Fibroblast of mammary gland (primary cell): ENCODE results near the gene PTPRF.

Source experiments
- DNase-seq: peaks from one replicate; pipeline ENCODE4 v3.0.0-alpha.2; 2010; ENCODE audit warnings: low read depth
- H3K4me3 ChIP-seq: 2 replicates; pipeline ENCODE4 v1.5.1; 2011; ENCODE audit warnings: low read depth, mild to moderate bottlenecking, low read length, moderate library complexity; ENCODE audit not compliant: control insufficient read depth
- CTCF ChIP-seq: conservative IDR thresholded peaks from 2 replicates; pipeline ENCODE4 v1.5.1; 2011; ENCODE audit warnings: low read depth, low read length, inconsistent platforms; ENCODE audit not compliant: control insufficient read depth, insufficient read depth

The PTPRF gene

DNA sequence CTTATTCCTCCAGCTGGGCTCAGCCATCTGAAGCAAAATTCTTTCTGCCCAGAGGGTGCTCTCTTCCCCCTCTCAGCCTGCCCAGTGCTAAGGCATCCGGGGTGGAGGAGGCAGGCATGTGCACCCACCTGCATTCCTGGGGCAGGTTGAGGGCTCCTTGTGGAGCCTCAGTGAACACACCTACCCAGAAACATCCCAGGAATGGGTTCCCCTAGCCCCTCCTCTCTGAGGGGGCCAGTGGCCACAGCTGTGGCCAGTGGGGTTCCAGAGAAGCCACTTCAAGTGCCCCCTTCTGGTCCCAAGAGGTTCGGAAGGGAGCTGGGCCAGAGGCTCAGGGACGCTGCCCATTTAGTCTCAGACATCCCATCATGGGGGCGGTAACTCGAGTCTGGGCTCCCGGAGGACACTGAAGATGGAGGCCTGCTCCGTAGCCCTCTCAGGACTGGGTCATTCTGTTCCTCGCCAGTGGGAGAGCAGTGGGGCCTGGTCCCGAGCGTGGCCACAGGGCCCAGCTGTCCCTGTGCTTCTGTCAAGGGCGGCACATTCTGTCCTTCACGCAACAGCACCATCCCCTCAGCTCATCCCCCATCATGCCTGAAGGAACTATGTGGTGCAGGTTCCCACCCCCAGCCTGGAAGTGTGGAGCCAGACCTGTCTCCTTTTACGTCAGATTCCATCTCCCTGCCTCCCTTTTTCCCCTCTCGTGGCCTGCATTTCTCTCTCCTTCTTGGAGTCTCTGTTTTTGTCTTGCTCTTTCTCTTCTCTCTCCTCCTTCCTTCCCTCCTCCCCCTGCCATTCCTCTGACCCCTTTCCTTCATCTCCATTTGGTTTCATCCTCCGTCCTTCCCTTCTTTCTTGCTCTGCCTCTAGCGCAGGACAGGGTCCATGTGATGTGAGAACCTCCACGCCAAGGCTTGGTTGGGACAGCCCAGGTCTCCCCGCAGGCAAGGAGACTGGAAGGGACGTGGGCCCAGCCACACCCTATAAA, 69.6 kb downstream of the PTPRF start:
- no peak for DNase-seq
- H3K4me3 ChIP-seq: no peak overlapping the region
- no peak for TF ChIP-seq CTCF

- no peak overlapping the region for H3K4me3 ChIP-seq
- DNase-seq: no peak
- TF ChIP-seq CTCF: no peak
Measured at GRCh38 chr1:43602990-43603389, 72.3 kb downstream of the PTPRF start.

DNA sequence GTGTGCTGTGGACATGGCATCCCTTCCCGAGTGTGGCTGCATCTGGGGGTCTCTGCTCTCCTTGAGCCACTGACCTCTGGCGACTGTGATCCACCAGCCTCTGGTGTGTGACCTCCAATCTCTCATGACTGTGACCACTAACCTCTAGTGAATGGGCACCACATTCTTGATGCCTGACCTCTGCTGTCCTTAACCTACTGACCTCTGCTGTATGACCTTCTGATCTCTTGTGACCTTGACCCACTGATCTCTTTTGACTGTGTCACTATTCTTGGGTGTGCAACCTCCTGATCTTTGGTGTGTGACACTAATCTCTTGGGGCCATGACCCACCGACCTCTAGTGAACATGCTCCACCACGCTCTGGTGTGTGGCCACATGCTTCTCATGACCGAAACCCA, 73.5 kb downstream of the PTPRF start:
- DNase-seq: no peak
- no peak overlapping the region for H3K4me3 ChIP-seq
- no peak for TF ChIP-seq CTCF

- no peak overlapping the region for H3K4me3 ChIP-seq
- no peak for TF ChIP-seq CTCF
- no peak for DNase-seq
Measured at GRCh38 chr1:43605157-43605556, 74.5 kb downstream of the PTPRF start.

GRCh38 chr1:43605766-43606165, 75.1 kb downstream of the PTPRF start:
- DNase-seq: no peak
- no peak overlapping the region for H3K4me3 ChIP-seq
- no peak for TF ChIP-seq CTCF

DNA sequence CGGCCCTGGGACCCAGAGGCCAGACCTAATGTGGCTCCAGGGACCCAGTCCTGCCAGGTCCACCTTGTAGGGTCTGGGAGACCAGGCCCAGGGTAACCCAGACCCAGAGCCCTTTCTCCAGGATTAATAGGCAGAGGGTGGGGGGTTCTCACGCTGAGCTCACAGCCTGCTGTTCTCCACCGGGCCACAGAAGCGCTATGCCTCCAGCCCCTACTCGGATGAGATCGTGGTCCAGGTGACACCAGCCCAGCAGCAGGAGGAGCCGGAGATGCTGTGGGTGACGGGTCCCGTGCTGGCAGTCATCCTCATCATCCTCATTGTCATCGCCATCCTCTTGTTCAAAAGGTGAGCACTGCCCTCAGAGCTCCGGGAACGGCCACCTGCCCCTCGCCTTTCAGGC, 75.9 kb downstream of the PTPRF start:
- no peak overlapping the region for H3K4me3 ChIP-seq
- DNase-seq: no peak
- TF ChIP-seq CTCF: no peak
